ENCODE results near the gene EVL.
"Not testable (repeated sequence)": the region's sequence is repeated elsewhere in the genome, so short reads cannot be mapped to it uniquely, and the experiment has no call there.

The EVL gene

GRCh38 chr14:100063314-100063941 is 1.8 kb upstream of the EVL start:
- no peaks in the 10 kb centered on the region for H3K27me3 ChIP-seq
- H3K36me3 ChIP-seq = 0 out of 2 replicates have a peak, but pooled peaks cover 6% of the 10 kb centered on the region
- H3K4me2 ChIP-seq = peak overlapping the region; percentile 92
- TF ChIP-seq Cebpa-rat (IDR thresholded peaks at IDR 0.05) = no peak
- H3K4me1 ChIP-seq = peaks cover 69% of the 10 kb centered on the region
- H3K4me3 ChIP-seq = no peak overlapping the region
- H3K9ac ChIP-seq = 0 out of 2 replicates have a peak overlapping the region, but pooled peaks have one; percentile 4
- H3K9me3 ChIP-seq = peaks cover 9% of the 10 kb centered on the region; the same call in 1 of the 2 replicates
- no peaks in the 10 kb centered on the region for H4K20me1 ChIP-seq
- H3K27ac ChIP-seq = peak overlapping the region; percentile 87

DNA sequence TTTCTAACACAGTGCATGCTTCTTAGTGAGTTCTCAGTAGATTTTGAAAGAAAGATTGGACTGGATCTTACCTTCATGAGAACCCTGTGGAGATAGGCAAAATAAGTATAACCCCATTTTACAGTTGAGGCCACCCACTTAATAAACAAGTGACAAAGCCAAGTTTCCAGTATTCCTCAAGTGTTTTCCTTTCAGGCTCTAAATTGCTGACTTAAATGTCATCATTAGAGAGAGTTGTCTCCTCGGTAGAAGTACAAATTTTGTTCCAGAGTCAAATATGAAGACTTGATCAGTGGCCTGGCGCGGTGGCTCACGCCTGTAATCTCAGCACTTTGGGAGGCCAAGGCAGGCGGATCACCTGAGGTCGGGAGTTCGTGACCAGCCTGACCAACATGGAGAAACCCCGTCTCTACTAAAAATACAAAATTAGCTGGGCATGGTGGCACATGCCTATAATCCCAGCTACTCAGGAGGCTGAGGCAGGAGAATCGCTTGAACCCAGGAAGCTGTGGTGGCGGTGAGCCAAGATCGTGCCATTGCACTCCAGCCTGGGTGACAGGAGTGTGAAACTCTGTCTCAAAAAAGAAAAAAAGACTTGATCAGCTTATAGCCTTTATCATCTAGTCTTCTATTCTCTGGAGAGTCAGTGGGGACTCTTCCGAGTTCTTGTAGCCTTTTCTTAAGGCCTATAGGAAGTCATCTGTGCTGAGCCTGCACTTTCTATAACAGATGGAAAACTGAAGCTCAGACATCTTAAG is 708 bp upstream of the EVL start:
- Histone ChIP-seq H3K4me1 (peaks cover 79% of the 10 kb centered on the region), H3K9ac (peak overlapping the region; percentile 75), H3K4me2 (peak overlapping the region; percentile 92), H3K27ac (peak overlapping the region; percentile 87), H3K4me3 (peak overlapping the region; percentile 57)
- not testable (repeated sequence) for H3K36me3 ChIP-seq, H4K20me1 ChIP-seq, H3K9me3 ChIP-seq, H3K27me3 ChIP-seq

GRCh38 chr14:100065942-100066574 is 836 bp downstream of the EVL start:
- Histone ChIP-seq H3K4me2 (peak overlapping the region; percentile 92), H3K4me1 (peaks cover 95% of the 10 kb centered on the region), H3K4me3 (peak overlapping the region; percentile 57), H3K36me3 (no peaks in the 10 kb centered on the region), H3K9me3 (no peaks in the 10 kb centered on the region), H4K20me1 (peaks cover 22% of the 10 kb centered on the region), H3K27ac (peak overlapping the region; percentile 87), H3K27me3 (no peaks in the 10 kb centered on the region), H3K9ac (peak overlapping the region; percentile 75)
- no peak for TF ChIP-seq Cebpa-rat (IDR thresholded peaks at IDR 0.05)

GRCh38 chr14:100066962-100067361 is 1.7 kb downstream of the EVL start:
- H3K9ac ChIP-seq = peak overlapping the region; percentile 75
- peaks cover 31% of the 10 kb centered on the region for H4K20me1 ChIP-seq

DNA sequence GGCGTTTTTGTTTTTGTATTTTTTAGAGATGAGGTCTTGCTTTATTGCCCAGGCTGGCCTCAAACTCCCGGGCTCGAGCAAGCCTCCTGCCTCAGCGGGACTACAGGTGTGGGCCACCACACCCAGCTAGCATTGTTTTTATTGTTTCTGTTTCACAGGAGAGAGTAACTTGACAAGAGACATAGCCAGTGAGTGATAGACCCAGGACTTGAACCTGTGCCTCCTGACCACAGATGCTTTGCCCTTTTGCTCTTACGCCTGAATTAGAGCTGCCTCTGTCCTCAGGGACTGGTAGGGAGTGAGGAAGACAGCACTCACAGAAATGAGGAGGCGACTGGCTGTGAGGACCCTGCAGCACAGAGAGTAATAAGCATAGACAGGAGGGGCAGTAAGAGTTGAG is 2.3 kb downstream of the EVL start:
- H3K4me3 ChIP-seq = peak overlapping the region; percentile 57
- H3K36me3 ChIP-seq = no peaks in the 10 kb centered on the region
- peaks cover 100% of the 10 kb centered on the region for H3K4me1 ChIP-seq
- no peaks in the 10 kb centered on the region for H3K27me3 ChIP-seq
- TF ChIP-seq Cebpa-rat (IDR thresholded peaks at IDR 0.05) = no peak
- H3K9me3 ChIP-seq = no peaks in the 10 kb centered on the region
- H3K4me2 ChIP-seq = peak overlapping the region; percentile 92
- peak overlapping the region; percentile 87 for H3K27ac ChIP-seq
- peaks cover 36% of the 10 kb centered on the region for H4K20me1 ChIP-seq
- peak overlapping the region; percentile 75 for H3K9ac ChIP-seq

More at GRCh38 chr14:100066962-100067361, 1.7 kb downstream of the EVL start:
- Histone ChIP-seq H3K4me1 (peaks cover 100% of the 10 kb centered on the region), H3K9me3 (no peaks in the 10 kb centered on the region), H3K27me3 (no peaks in the 10 kb centered on the region), H3K4me2 (peak overlapping the region; percentile 92), H3K4me3 (peak overlapping the region; percentile 57), H3K27ac (peak overlapping the region; percentile 87), H3K36me3 (no peaks in the 10 kb centered on the region)
- TF ChIP-seq Cebpa-rat (IDR thresholded peaks at IDR 0.05) = no peak

DNA sequence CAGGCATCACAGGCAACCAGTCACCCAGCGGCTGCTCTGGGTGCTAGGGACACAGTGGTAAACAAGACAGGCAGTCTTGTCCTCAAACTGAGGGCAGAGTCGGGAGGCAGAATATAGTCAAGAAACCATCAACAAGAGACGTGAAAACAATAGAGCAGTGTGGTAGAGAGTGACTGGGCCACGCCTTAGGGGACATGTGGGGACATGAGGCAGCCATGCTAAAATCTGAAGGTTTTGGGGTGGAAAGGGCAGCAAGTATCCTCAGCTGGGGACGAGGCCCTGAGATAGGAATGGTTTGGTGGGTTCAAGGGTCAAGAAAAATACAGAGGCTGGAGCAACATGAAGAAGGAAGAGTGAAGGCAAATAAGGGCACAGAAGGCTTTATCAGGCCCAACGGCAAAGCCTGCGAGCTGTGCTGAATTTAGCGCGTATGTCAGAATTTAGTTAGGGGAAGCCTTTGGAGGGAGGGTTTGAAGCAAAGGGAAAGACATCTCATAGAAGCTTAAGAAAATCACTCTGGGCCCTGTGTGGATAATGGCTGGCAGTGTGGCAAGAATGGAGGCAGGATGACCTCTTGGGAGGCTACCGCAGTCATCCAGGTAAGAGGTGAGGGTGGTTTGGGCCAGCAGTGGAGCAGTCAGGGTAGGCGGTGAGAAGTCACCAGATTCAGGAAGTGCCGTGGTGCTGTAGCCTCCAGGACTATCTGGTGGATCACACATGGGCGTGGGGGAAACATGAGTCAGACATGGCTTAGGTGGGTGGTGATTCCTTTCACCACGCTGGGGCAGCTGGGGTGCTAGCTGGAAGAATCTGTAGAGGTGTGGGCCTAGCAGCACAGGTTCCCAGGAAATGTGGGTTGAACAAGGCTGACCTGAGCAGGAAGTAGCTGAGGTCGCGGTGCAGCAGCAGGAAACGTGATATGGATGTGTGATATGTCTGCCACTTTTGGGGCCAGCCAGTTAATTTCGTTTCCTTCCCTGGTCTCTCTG is 3.0 kb downstream of the EVL start:
- H3K4me1 ChIP-seq = peaks cover 100% of the 10 kb centered on the region
- H3K9me3 ChIP-seq = no peaks in the 10 kb centered on the region
- TF ChIP-seq Cebpa-rat (IDR thresholded peaks at IDR 0.05) = no peak
- H3K27ac ChIP-seq = peak overlapping the region; percentile 87
- H3K36me3 ChIP-seq = no peaks in the 10 kb centered on the region
- peak overlapping the region; percentile 75 for H3K9ac ChIP-seq
- peak overlapping the region; percentile 57 for H3K4me3 ChIP-seq
- H3K27me3 ChIP-seq = no peaks in the 10 kb centered on the region
- peaks cover 44% of the 10 kb centered on the region for H4K20me1 ChIP-seq
- peak overlapping the region; percentile 92 for H3K4me2 ChIP-seq

DNA sequence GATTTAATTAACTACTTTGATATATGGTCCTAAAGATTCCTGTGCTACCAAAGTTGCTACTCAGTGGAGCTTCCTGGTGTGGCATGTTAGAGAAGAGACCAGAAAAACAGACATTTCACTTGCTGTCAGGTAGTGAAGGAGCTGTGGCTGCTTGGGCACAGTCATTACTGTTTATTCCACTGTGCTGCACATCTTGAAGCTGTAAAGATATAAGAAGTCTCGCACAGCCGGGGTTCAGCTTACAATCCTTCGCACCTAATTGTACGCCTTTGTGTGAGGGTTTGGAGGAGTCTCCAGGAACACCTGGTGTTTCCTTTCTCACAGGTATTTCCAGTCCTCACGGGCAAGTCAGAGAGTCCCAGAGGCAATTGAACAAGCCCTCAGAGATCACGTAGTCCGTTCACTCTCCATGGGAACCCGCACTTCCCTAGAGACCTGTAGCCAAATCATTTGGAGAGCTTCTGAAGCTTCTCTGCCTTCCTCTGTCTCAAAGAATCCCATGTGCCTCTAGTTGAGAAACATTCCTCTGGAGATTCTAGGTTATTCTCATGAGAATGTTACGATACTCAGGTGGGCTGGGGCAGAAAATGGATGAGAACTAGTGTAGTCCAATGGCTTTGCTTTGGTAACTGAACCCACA is 4.1 kb downstream of the EVL start:
- H3K9me3 ChIP-seq = no peaks in the 10 kb centered on the region
- peak overlapping the region; percentile 75 for H3K9ac ChIP-seq
- H3K4me1 ChIP-seq = peaks cover 100% of the 10 kb centered on the region
- peaks cover 51% of the 10 kb centered on the region for H4K20me1 ChIP-seq
- peak overlapping the region; percentile 92 for H3K4me2 ChIP-seq
- TF ChIP-seq Cebpa-rat (IDR thresholded peaks at IDR 0.05) = no peak
- H3K27me3 ChIP-seq = no peaks in the 10 kb centered on the region
- peaks cover 3% of the 10 kb centered on the region; the same call in 1 of the 2 replicates for H3K36me3 ChIP-seq
- peak overlapping the region; percentile 57 for H3K4me3 ChIP-seq
- H3K27ac ChIP-seq = peak overlapping the region; percentile 87

DNA sequence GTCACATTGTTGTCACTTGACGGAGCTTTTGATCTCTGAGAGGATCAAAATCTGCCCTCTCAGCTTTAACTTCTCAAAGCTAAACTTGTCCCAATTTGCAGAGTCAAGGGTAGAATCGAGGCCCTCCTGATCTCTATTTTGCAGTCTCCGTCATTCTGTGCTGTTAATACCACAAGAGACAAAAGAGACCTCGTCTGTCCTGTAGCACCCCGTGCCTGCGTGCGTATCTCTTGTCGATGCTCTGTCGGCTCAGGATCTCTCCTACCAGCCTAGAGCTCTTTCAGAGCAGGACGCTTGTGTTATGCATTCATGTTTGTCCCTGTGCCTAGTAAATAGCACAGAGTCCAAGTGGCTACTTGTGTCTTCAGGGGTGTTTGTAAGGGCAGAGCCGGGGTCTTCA is 5.1 kb downstream of the EVL start:
- no peak overlapping the region for H3K4me3 ChIP-seq
- peaks cover 100% of the 10 kb centered on the region for H3K4me1 ChIP-seq

More for the DNA sequence above, 5.1 kb downstream of the EVL start:
- Histone ChIP-seq H4K20me1 (peaks cover 62% of the 10 kb centered on the region), H3K27me3 (no peaks in the 10 kb centered on the region), H3K27ac (peak overlapping the region; percentile 87; the same call in 1 of the 2 replicates), H3K9me3 (no peaks in the 10 kb centered on the region), H3K4me2 (peak overlapping the region; percentile 92), H3K36me3 (peaks cover 14% of the 10 kb centered on the region), H3K9ac (peak overlapping the region; percentile 75; the same call in 1 of the 2 replicates)
- no peak for TF ChIP-seq Cebpa-rat (IDR thresholded peaks at IDR 0.05)

Data from BLaER1 (cell line).